ENCODE data around the gene MEGF8.

- no peak for TF ChIP-seq EZH2 (IDR thresholded peaks at IDR 0.05; ENCODE audit: insufficient read depth, poor library complexity, severe bottlenecking)
- TF ChIP-seq EZH2phosphoT487 (IDR thresholded peaks at IDR 0.05; ENCODE audit: insufficient read depth, low read depth), result no peak
Observed at GRCh38 chr19:42326969-42327368, 1.5 kb downstream of the MEGF8 start.
